ENCODE data around the gene FBXW4.

- no peak for TF ChIP-seq ZBTB49 (tag by site-specific recombination; IDR thresholded peaks at IDR 0.05; ENCODE audit: low read depth)
- no peak for TF ChIP-seq ZBTB8A (tag by site-specific recombination; IDR thresholded peaks at IDR 0.05)
- TF ChIP-seq CTCF (tag by site-specific recombination; IDR thresholded peaks at IDR 0.05), result no peak
- no peak for TF ChIP-seq ZNF513 (tag by site-specific recombination; IDR thresholded peaks at IDR 0.05)
- no peak for TF ChIP-seq TCF7L2 (IDR thresholded peaks at IDR 0.05; ENCODE audit: borderline replicate concordance, low read depth, low read length)
- TF ChIP-seq ZNF626 (tag by site-specific recombination; IDR thresholded peaks at IDR 0.05), result no peak
- no peak for TF ChIP-seq PRDM10 (tag by site-specific recombination; IDR thresholded peaks at IDR 0.05)
- no peak for TF ChIP-seq ZXDB (tag by site-specific recombination; IDR thresholded peaks at IDR 0.05)
- TF ChIP-seq ZNF704 (tag by site-specific recombination; IDR thresholded peaks at IDR 0.05), result no peak
- no peak for TF ChIP-seq REST (tag by site-specific recombination; IDR thresholded peaks at IDR 0.05)
- no peak for TF ChIP-seq EGR2 (tag by site-specific recombination; IDR thresholded peaks at IDR 0.05; ENCODE audit: low read depth)
These were observed 18.4 kb downstream of the FBXW4 start for GRCh38 chr10:101676565-101676964.
